DMS53 treated with DMSO at 0.1 percent for 48 hours (cell line): Measurements from ENCODE around the gene CHST3.

Experiments
- DNase-seq: peaks from one replicate; lab custom pipeline; 2025; ENCODE audit not compliant: unreplicated experiment; lab: John Stamatoyannopoulos, UW

Gene CHST3

DNA sequence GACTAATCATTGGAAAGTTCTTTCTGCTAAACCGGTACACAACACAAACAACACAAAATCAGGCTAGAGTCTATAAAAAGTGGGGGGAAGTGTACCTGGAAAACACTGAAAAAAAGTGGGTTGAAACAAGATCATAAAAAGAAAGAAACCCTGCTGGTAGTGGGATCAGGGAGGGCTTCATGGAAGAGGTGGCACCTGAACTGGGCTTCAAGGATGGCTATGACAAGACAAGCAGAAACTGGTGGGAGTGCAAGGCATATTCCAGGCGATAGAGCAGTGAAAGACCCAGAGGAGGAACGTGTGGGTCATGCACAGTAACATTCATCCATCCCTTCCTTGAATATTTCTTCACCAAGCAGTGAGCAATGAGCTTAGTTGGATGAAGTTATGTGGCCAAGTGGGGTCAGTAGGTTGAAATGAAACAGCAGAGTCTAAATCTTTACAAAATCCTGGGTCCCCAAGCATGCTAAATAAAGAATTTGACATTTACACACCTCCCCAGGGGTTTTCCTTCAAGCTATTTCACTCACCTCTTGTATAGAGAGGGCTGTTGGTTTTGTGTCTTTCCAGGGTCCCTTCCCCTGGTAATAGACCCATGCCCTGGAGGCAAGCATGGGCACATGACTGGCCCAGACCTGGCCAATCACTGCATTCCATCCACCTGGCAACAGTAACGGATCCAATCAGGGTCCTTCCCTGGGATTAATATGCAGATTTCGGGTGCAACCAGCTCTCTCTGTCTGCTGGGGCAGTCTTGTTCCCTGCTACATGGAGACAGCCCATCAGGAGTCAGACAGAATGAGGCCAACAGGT lies 86.0 kb downstream of the CHST3 start:
- no peak for DNase-seq

- DNase-seq = no peak
Observed at GRCh38 chr10:72050873-72051272, 86.7 kb downstream of the CHST3 start.

- no peak for DNase-seq
Observed at GRCh38 chr10:72053690-72054089, 89.5 kb downstream of the CHST3 start.

DNA sequence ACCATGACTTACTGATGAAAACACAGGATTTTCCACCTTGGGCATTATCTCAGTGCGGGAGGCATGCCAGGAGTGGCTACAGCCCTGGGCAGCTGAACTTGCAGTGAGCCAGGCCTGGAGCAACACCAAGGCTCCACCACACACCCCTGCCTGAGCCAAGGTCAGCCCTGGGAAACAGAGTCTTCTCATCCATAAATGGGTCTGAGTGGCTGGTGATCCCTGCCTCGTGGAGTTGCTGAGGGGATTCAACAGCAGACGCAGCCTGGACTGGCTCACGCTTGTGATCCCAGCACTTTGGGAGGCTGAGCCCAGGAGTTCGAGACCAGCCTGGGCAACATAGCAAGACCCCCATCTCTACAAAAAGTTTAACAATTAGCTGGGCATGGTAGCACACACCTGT lies 91.9 kb downstream of the CHST3 start:
- no peak for DNase-seq

GRCh38 chr10:72056932-72057751 lies 92.9 kb downstream of the CHST3 start:
- no peak for DNase-seq

GRCh38 chr10:72058347-72058898 lies 94.2 kb downstream of the CHST3 start:
- DNase-seq = no peak

DNA sequence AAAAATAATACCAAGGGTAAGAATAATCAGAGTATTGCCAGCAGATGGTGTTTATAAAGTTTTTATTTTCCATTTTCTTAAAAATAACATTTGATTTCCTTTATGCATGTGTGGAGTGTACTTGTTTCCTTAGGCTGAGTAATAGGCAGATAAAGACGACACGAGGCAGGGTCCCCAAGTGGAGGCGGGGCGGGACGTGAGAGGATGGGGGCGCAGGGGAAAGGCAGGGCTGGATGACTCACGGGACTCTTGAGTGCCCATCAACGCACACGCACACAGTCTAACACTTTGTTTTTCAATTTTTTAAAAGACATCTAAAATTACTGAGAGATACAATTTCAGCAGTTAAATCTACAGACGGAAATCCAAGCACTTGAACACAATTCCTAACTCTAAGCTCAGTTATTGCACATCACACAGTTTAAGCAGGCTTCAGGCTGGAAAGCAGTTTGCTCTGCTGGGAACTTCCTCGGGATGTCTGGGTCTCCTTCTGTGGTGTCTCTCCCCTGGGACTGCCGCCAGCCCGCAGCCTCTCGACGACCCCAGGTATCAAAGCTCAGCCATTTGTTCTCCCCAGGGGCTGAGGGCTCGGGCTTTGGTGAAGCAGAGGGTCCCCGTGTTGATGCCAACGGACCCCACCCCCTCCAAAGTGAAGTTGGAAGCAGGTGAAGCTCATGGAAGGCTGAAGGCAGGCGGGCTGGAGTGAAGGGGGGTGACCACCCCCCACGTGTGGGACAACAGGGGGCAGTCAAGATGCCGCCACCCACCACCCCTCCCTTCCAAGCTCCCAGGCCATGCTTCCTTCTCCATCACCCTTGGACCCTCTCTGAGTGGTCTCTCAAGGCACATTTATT lies 95.0 kb downstream of the CHST3 start:
- DNase-seq = no peak

DNA sequence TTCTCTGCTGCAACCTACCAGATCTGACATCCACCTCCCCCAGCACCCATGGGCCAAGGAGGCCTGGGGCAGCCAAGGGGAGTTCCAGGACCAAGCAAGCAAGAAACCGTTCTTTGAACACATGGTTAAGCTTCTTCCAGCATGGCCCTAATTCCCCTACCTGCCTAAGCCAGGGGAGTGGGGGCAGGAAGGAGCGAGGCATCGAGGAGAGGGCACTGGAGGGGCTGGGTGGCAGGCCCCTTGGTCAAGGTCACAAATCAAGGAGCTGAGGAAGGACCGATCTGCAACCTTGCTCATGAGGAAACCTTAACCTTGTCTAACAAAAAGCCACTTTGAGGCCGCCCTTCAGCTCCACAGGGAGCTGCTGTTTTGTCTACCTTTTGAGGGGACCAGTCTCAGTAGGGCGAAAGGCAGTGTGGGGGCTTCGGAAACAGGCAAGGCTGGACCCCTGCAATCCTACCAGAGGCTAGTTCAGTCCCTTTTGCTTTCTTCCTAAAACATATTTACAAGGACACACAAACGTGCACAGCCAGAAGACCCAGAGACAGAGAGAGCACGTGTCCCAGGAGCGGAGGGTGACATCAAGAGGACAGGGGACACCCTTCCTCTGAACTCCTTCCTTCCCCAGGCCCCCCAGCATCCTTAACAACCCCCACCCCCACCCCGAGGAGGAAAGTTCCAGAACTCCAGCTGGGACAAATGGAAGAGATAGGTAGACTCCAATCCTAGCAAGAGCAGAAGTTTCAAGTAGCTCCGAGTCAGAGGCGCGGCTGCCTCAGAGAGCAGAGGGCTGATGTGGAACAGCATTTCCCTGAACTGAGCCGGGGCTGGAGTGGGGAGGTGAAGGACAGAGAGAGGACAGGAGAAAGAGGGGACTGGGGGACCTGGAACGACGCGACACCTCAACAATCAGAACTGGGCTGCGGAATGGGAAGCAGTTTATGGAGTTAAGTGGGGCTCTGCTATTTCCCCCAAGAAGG lies 95.9 kb downstream of the CHST3 start:
- DNase-seq = no peak

DNA sequence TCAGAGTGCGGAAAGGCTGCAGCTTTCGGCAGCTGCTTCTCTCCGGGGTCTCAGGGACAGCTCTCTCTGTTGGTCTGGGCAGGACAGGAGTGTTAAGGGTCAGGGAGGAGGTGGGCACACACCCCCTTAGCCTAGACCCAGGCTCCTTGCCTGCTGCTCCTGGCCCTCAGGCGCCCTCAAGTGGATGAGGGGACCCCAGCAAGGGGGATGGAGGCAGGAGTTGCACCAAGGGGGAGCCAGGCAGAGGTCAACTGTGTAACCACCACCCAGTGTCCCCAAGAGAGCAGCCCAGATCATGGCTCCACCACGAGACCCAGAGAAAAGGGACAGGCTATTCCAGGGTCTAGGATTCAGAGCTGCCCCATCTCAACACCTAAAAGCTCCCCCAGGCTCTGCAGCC lies 97.3 kb downstream of the CHST3 start:
- no peak for DNase-seq

DNA sequence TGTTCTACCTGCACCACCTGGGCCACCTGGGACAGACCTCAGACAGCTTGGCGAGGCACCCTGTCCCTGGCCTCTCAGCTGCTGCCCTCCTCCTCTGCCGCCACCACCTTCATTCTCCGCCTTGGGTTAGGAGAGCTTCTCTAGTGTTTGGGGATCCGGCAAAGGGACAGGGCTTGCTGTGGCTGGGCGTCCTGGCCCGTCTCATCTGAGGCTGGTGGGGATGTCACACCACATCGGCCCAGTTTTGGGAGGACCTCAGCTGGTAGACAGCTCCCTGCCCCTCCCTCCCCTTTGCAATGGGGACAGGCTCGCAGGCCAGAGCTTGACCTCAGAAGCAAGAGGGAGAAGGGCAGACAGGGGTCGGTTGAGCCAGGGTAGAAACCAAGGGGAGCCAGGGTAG lies 97.7 kb downstream of the CHST3 start:
- no peak for DNase-seq

GRCh38 chr10:72062382-72062781 lies 98.2 kb downstream of the CHST3 start:
- no peak for DNase-seq
